Tongue (tissue), 2 donors: ENCODE data around the gene FRYL. TPM values are rescaled to one million over a fixed set of nuclear protein-coding genes. Genes with fewer than 3 reads are reported as not detected.
"Not testable (repeated sequence)": the region's sequence is repeated elsewhere in the genome, so short reads cannot be mapped to it uniquely, and the experiment has no call there.

Experiments
- DNase-seq: peaks from one replicate; pipeline ENCODE4 v3.0.0-alpha.2; 2015
- total RNA-seq: library from RNA; depleted of rRNA; stranded (reverse); fragments of >200 nt; gene quantifications from one replicate; pipeline ENCODE4 v1.2.3, GENCODE V29; 2014

FRYL gene
- total RNA-seq, 1 donor from 2014 or later = 95.5 TPM

DNA sequence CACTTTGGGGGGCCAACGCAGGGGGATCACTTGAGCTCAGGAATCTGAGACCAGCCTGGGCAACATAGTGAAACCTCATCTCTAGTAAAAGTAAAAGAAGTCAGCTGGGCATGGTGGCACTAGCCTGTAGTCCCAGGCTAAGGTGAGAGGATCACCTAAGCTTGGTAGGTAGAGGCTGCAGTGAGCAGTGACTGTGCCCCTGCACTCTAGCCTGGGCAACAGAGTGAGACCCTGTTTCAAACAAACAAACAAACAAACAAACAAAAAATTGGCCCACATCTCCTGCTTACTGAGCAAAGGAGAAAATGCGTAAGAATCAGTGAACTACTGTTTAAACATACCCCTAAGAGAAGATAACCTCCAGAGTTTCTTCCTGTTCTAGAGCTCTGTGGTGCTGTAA is 85.3 kb downstream of the FRYL start:
- DNase-seq = no peak

DNA sequence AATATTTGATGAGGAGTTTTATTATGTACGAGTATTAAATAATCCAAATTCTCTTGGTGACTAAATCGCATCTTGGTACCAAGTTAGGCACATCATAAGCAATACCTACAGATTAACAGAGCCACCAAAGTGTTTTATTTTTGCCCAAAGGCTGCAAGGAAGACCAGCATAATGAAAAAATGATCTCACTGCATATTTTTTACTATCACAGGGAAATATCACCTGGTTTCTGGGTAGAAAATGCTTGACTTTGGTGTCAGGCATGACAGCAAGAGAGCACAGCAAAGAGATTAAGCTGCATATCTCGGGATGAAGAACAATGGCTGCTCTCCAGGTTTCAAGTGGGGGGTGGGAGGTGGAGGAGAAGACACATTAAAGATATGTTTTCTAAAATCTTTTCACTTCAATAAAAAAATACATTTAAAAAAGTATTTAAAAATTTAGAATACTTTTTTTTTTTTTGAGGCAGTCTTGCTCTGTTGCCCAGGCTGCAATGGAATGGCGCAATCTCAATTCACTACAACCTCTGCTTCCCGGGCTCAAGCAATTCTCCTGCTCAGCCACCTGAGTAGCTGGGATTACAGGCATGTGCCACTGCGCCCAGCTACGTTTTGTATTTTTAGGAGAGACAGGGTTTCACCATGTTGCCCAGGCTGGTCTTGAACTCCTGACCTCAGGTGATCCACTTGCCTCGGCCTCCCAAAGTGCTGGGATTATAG is 86.1 kb downstream of the FRYL start:
- no peak for DNase-seq

DNA sequence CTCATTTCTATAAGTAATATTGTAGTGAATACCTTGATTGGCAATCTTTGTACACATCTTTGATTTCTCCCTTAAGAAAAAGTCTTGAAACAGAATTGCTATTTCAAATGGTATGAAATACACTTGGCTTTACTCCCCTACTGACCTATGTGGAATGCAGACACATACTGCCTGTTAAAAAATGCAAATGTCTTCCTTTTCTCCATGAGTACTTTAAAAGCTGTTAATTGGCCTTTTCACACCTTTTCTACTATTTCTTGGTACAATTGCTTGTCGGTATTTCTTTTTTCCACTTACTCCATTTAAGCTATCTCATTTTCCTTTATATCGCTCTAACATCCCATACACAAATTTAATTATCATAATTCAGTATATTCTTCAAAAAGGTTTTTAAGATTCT is 87.2 kb downstream of the FRYL start:
- no peak for DNase-seq

DNA sequence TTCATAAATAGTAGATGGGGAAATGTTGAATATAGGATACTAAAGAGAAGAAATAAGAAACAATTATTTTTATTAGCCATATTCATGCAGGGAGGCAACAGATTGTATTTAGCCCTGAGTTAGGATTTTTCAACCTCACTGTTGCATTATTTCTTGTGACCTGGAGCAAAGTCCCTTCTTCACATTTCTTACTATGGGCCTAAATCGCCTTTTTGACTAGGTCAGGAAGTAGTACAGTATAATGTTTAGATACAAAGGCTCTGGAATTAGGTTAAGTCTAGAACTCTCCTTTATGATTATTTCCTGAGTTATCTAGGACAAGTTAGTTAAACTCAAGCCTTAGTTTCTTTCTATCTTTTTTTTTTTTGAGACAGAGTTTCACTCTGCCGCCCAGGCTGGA is 88.0 kb downstream of the FRYL start:
- no peak for DNase-seq

DNA sequence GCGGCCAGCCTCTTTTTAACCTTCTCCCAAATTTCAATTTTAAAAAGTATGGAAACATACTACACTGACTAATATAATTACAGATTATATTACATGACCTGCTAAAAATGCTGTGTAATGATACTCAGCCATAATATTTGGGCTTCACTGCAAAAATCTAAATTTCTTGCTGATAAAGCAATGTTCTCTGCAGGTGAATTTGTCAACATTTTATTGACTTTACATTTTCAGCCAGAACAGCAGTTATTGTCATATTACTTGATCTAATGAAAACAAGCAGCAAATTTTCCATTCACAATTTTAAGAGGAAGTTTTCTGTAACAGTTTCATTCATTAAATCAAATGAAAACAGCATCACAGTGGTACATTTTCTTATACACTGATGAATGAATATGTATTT is 91.1 kb downstream of the FRYL start:
- no peak for DNase-seq

DNA sequence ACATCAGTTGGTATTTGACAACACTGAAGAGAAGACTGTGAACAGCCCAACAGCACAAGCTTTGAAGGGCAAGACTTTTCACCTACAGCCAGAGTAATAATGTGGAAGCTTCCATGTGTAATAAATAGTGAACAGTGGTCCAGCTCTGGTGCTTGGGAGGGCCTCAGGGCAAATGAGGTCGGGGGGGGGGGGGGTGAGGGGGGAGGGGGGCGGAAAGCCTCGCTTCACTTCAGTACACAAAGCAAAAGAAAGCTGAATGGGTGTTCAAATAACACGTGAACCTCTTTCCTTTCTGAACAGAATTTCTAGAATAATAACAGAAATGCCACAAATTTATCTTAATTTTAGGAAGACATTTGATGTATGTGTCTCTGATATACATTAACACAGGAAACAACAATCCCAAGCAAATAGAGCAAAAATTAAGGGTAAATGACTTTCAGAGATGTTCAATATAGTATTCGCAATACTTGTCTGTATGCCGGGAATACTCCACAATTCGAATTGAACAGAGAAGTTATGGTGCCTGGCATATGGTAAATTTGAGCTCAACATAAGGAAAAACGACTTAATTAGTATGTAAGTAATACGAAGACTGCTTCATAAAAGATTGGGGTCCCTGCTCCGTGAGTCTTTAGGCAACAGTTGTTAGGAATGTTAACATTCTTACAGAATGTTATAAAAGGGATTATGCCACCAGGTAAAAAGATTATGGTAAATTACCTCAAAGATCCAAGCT is 92.6 kb downstream of the FRYL start:
- DNase-seq = no peak

DNA sequence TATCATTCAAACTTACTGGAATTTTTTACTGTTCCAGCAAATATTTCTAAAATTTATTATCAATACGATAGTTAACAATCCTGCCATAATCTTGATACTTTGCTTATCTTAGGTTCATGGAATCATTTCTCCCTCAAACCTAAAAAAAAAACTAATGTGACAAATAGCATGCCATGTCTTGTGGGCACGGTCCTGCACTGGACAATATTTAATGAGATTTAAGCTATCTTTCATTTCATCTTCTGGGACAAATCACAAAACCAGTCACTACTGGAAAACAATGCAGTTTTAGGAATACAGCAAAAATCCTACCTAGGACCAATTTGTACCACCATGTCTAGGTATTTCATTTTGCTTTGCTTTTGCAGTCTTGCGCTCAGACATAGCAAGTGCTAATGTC is 93.7 kb downstream of the FRYL start:
- DNase-seq = no peak

DNA sequence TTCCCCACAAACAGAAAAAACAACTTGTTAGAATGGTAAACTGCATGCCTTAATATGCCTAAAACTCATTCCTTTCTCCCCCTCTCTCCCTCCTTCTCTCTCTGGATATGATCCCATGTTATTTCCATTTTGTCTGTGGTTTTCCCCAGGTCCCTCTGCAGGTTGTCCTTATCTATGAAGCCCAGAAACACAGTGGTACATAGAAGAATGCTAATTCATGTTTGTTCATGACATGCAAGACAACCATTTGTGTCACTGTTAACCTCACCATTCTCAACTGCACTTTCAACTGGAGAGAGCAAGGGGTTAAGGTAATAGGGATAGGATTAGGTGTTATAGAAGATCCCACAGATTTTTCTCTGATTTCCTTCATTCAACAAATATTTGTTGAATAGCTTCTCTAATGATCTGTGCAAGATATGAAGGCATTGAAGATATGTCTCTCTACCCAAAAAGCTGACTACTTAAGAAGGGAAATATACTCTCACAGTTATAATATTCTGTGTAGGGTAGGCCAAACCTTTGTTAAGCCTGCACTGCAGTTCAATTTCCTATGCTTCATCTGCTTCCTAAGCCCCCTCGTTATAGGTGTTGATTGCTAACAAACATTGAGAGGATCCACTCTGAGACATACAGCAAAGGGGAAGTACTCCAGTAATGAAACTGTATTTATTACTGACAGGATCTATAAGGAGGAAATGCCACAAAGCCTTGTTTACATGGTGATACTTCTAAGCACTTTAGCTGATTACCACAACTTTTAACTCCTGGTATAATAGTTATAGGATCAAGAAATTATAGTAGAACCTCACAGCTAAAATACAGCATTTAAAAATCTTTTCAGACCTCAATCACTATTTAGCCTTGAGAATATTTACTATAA is 96.1 kb downstream of the FRYL start:
- DNase-seq = no peak

DNA sequence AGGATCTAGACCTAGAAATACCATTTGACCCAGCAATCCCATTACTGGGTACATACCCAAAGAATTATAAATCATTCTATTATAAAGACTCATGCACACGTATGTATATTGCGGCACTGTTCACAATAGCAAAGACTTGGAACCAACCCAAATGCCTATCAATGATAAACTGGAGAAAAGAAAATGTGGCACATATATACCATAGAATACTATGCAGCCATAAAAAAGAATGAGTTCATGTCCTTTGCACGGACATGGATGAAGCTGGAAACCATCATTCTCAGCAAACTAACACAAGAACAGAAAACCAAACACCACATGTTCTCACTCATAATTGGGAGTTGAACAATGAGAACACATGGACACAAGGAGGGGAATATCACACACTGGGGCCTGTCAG is 97.2 kb downstream of the FRYL start:
- not testable (repeated sequence) for DNase-seq

DNA sequence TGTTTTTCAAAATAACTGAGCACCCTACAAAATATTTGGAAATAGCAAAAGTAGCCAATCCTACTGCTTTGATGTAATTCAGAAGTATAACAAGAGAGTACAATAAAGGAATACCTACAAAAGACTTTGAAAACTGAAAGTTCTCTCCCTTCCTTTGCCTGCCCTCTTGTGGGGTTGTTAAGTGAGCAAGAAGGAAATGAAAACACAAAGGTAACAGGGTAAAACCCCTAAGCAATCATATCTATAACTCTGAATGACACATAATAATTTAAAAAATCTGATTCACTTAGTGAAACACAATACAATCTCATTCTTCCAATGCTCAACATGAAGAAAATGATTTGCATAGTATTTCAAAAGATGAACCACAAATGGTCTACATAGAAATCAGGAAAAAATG is 98.2 kb downstream of the FRYL start:
- no peak for DNase-seq

DNA sequence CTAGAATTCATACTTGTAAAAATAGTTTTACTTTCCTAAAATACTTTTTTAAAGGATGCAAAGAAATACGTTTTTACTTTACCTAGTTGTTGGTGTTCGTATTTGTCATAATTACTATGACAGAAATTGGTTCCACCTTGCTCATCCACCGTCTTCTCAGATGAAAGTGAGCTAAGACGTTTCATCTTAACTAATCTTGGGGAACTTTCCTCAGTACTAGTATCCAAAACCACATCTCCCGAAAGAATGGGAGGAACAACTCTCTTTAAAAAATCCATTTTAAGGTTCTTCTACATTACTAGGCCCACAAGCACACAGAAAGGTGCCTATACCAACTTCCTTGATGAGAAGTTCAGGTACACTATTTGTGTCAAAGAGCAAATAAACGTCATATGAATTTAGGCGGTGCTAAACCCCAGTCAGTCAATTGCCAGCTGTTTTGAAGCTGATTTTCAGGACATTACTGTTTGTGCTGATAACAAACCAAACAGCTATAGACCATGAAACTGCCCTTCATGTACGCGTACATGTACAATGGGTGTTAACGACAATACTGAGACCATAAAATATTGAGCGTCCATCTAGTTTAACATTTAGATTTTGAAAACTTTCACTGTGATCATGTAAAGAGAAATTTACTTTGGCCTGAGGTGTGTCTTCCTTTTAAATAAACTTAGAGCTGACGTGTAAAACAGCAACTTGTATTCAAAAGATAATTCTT is 99.1 kb downstream of the FRYL start:
- no peak for DNase-seq

DNA sequence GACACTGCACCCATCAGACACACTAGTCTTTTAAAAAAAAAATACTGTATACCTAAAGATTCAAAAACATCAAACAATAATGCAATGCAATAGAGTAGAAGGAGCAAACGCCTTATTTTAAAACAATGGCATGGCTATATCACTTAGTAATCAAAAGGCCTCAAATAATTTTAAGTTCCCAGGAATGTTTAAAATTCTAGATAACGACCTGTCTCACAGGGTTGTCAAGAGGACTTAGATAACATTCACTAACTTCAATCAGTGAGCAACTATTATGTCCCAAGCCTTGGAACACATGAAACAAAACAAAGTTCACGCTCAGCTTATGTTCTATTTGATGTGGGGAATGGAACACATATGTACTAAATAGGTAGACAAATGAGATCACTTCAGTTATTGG is 106.5 kb downstream of the FRYL start:
- DNase-seq = no peak

DNA sequence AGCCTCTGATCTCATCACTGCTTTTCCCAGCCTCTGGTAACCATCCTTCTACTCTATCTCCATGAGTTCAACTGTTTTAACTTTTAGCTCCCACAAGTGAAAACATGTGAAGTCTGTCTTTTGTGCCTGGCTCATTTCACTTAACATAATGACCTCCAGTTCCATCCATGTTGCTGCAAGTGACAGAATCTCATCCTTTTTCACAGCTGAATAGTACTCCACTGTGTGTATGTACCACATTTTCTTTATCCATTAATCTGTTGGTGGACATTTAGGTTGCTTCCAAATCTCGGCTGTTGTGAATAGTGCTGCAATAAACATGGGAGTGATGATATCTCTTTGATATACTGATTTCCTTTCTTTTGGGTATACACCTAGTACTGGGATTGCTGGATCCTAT is 109.5 kb downstream of the FRYL start:
- no peak for DNase-seq

DNA sequence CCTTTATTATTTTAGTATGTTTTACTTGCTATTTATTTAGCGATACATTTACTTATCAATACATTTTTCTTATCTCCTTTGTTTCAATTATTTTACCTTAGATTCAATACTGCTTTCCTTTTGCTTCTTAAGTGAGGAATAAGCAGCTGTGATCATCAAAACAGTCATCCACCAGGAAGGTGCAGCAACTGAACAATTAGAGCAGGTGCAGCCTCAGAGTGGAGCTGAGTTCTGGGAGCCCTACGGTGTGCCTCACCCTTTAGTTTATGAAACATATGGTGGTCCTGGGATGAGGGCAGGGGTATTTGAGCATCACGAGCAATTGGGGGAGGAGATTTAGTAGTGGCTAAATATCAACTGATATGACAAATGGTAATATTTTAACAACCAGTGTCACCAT is 111.0 kb downstream of the FRYL start:
- no peak for DNase-seq

DNA sequence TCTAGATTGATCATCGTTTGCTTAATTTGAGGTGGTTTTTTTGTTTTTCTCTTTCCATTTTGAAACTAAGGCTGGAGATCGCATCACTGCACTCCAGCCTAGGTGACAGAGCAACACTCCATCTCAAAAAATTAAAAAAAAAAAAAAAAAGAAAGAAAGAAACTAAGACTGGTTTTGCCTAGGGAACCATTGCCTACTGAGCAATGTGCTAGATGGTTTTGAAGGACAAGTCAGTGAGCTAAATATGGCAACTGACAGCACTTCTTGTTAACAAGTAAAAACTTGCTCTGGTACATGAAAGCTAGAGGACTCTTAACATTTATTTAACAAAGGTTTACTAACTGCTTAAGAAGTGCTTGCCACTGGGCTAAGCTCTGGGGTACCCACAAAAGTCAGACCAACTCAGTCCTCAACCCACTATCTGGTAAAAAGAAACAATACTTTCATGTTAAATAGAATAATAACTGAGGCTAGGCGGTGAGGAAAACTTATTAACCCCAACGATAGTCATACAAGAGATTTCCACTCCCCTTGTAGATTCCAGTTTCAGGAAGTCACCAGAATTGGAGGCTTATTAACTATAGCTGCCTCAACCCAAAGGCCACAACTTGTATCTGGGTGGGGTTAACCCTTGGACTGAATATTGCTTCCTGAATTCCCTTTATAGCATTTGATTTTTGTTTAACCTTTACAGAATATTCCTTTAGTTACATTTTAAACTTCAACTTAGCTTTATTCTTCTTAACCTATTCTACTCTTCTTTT is 111.6 kb downstream of the FRYL start:
- peak; percentile 32 for DNase-seq

DNA sequence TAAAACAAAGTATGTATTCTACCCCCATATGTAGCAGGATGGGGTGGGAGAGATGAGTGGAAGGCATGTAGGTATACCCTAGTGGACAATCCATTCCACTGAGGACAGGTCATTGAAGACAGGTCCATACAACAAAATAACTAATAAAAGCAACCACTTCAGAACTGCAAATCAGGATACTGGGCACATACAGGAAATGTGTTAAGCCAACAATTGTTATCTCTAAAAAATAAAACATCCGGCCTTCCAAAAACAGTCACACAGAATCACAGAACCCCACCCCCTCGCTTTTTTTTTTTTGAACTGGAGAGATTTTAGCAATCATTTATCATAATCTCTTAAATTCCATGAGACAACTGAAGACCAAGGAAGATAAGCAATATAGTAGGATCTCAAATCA is 112.9 kb downstream of the FRYL start:
- DNase-seq = no peak

DNA sequence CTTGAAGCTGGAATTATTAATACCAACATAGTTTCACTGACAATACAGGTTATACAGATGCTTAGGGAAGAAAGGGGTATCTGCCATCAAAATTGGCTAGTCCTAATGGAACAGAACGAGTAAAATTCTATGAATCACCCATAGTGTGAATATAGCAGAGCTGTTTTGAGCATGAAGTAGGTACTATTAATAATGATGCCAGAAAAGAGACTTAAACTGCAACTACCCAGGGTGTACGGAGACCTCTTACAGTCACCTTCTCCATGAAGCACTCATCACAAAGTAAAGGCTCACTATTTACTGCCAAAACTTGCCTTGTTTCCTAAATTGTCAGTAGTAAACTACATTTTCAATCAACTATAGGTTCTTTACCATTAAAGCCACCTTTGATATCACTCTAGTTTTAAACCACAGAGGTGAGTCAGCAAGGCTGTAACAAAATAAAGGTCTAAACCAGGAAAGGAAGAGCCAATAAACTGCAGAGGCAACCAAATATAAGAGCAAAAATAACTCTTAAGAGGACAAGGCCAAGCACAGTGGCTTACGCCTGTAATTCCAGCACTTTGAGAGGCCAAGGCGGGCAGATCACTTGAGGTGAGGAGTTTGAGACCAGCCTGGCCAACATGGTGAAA is 114.4 kb downstream of the FRYL start:
- no peak for DNase-seq

DNA sequence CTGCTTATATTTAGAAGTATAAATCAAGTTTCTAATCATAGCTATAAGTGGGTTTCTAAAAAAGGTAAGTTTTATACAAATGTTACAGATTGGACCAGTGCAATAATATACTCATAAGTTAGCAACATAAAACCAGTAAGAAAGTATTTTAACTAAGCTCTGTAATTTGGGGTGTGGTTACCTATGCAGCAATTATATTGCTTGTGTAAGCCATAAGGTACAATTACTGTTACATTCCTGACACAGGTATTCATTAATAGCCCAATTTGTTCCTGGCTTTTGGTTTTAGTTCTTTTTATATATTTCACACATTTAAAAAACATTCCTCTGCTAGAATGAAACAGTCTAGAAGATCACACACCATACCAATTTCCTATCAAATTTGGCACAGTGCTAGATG is 115.1 kb downstream of the FRYL start:
- no peak for DNase-seq

DNA sequence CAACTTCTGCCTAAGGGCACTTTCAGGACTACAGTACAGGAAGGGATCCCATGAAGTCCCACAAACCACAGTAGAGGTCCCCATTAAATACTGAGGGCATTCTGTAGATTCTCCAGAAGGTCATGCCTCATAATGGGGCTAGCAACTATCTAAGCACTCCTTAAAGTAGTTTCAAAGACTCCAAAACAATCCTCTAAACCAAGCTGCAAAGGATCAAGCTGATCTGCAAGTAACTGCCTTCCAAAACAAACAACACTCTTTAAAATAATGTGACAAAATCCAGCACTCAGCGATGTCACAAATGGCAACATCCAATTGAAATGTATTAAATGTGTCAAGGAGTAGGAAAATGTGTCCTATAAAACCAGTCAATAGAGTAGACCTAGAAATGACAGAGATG is 118.7 kb downstream of the FRYL start:
- no peak for DNase-seq

DNA sequence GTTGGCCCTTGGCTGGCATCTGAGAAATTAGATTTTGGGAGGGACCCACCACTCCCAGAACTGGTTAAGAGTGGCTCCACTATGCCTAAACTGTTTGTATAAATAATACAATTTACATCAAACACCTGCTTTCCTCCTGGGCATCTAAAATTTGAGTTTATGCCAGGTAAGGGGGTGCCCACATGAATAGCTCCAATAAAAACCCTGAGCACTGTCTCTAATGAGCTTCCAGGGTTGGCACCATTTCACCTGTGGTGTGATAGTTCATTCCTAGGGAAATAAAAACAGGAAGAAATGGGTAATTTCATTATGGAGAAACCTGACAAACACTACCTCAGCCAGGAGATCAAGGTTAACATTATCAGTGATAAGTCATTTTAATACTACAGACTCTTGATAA is 119.7 kb downstream of the FRYL start:
- DNase-seq = no peak

DNA sequence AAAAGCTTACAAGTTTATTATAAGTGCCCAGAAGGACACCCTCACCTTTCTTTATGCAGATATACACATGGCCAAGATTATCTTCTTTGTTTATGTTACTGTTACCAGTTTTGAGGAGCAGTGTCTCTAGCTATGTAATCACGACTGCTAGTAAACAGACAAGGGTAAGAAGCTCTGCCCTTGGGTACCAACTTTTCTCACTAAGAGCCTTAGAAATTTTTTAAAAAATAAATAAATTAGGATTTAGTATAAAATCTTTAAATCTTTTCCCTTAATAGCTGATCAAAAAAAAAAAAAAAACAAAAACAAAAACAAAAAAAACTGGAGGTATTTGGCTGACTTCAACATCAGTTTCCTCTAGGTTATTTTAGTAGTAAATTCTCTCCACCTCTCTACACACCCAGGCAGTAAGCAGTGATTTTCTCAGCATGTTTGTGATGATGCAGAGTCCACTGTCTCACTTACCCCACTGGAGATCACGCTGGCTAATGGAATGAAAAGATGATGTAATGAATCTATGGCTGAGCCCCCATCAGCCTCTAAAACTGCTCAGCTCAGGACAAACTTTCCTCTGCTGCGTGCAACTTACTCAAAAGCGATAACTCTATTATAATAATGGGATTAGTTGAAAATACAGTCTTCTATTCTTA is 125.9 kb downstream of the FRYL start:
- no peak for DNase-seq
